HG02970 (cell line): ENCODE results near the gene RFC1.
A peak's percentile ranks its signal among the peaks of the same experiment; 100 is the strongest.
"Not testable (repeated sequence)": the region's sequence is repeated elsewhere in the genome, so short reads cannot be mapped to it uniquely, and the experiment has no call there.

Experiments used
- ATAC-seq: cut with Tn5 transposase; IDR thresholded peaks from one replicate; pipeline ENCODE4 v1.9.1; 2021; ENCODE audit warnings: mild to moderate bottlenecking, moderate library complexity, moderate number of reproducible peaks; ENCODE audit not compliant: unreplicated experiment, low FRiP score

The RFC1 gene

GRCh38 chr4:39360611-39361010 is 5.6 kb downstream of the RFC1 start:
- ATAC-seq = not testable (repeated sequence)

GRCh38 chr4:39357002-39357401 is 9.2 kb downstream of the RFC1 start:
- no peak for ATAC-seq

- ATAC-seq = no peak
Observed at GRCh38 chr4:39354254-39354552, 12.0 kb downstream of the RFC1 start.

GRCh38 chr4:39353478-39354253 is 12.5 kb downstream of the RFC1 start:
- peak; percentile 54 for ATAC-seq

- peak; percentile 14 for ATAC-seq
Observed at GRCh38 chr4:39353149-39353477, 13.0 kb downstream of the RFC1 start.

GRCh38 chr4:39349326-39349725 is 16.8 kb downstream of the RFC1 start:
- ATAC-seq = no peak

GRCh38 chr4:39348371-39349315 is 17.5 kb downstream of the RFC1 start:
- ATAC-seq = no peak

GRCh38 chr4:39346856-39347519 is 19.2 kb downstream of the RFC1 start:
- no peak for ATAC-seq

- ATAC-seq = no peak
Observed at GRCh38 chr4:39342731-39343130, 23.4 kb downstream of the RFC1 start.

- ATAC-seq = no peak
Observed at GRCh38 chr4:39341075-39341725, 25.0 kb downstream of the RFC1 start.

GRCh38 chr4:39339968-39340367 is 26.2 kb downstream of the RFC1 start:
- ATAC-seq = no peak

- no peak for ATAC-seq
Observed at GRCh38 chr4:39337841-39338240, 28.3 kb downstream of the RFC1 start.

- no peak for ATAC-seq
Observed at GRCh38 chr4:39335566-39335965, 30.6 kb downstream of the RFC1 start.

GRCh38 chr4:39331191-39331590 is 35.0 kb downstream of the RFC1 start:
- ATAC-seq = no peak

- ATAC-seq = no peak
Observed at GRCh38 chr4:39330353-39330752, 35.8 kb downstream of the RFC1 start.

- ATAC-seq = no peak
Observed at GRCh38 chr4:39326468-39326977, 39.6 kb downstream of the RFC1 start.

- ATAC-seq = no peak
Observed at GRCh38 chr4:39324897-39325613, 41.1 kb downstream of the RFC1 start.

- ATAC-seq = no peak
Observed at GRCh38 chr4:39324446-39324845, 41.7 kb downstream of the RFC1 start.

GRCh38 chr4:39323821-39324220 is 42.3 kb downstream of the RFC1 start:
- no peak for ATAC-seq
